GM18499 (cell line): ENCODE data around the gene PPIG.
"Not testable (repeated sequence)": the region's sequence is repeated elsewhere in the genome, so short reads cannot be mapped to it uniquely, and the experiment has no call there.

Source experiments
- ATAC-seq: cut with Tn5 transposase; IDR thresholded peaks from one replicate; pipeline ENCODE4 v1.9.1; 2021; ENCODE audit warnings: moderate number of reproducible peaks; ENCODE audit not compliant: insufficient read depth, unreplicated experiment

Gene PPIG

GRCh38 chr2:169585673-169586072 is 1.5 kb downstream of the PPIG start:
- no peak for ATAC-seq

GRCh38 chr2:169590804-169591203 is 6.7 kb downstream of the PPIG start:
- ATAC-seq: no peak

GRCh38 chr2:169596546-169596945 is 12.4 kb downstream of the PPIG start:
- not testable (repeated sequence) for ATAC-seq

- no peak for ATAC-seq
These were observed 14.8 kb downstream of the PPIG start for GRCh38 chr2:169598982-169599381.

- ATAC-seq: no peak
These were observed 15.4 kb downstream of the PPIG start for GRCh38 chr2:169599568-169599967.

- no peak for ATAC-seq
These were observed 25.1 kb downstream of the PPIG start for GRCh38 chr2:169609264-169609663.

GRCh38 chr2:169613876-169614275 is 29.7 kb downstream of the PPIG start:
- no peak for ATAC-seq

GRCh38 chr2:169615982-169616381 is 31.8 kb downstream of the PPIG start:
- not testable (repeated sequence) for ATAC-seq

- ATAC-seq: no peak
These were observed 35.8 kb downstream of the PPIG start for GRCh38 chr2:169619946-169620345.

- ATAC-seq: no peak
These were observed 36.4 kb downstream of the PPIG start for GRCh38 chr2:169620509-169620908.

GRCh38 chr2:169623235-169623634 is 39.1 kb downstream of the PPIG start:
- ATAC-seq: no peak

- no peak for ATAC-seq
These were observed 41.6 kb downstream of the PPIG start for GRCh38 chr2:169625781-169626180.

GRCh38 chr2:169636440-169637097 is 52.4 kb downstream of the PPIG start:
- no peak for ATAC-seq

- ATAC-seq: no peak
These were observed 53.5 kb downstream of the PPIG start for GRCh38 chr2:169637620-169638019.

- ATAC-seq: no peak
These were observed 56.0 kb downstream of the PPIG start for GRCh38 chr2:169640104-169640503.

- no peak for ATAC-seq
These were observed 57.3 kb downstream of the PPIG start for GRCh38 chr2:169641464-169641863.

- ATAC-seq: no peak
These were observed 60.0 kb downstream of the PPIG start for GRCh38 chr2:169644173-169644572.

- no peak for ATAC-seq
These were observed 63.3 kb downstream of the PPIG start for GRCh38 chr2:169647496-169647895.

- no peak for ATAC-seq
These were observed 65.1 kb downstream of the PPIG start for GRCh38 chr2:169649278-169649677.

GRCh38 chr2:169653636-169654035 is 69.5 kb downstream of the PPIG start:
- no peak for ATAC-seq

GRCh38 chr2:169656164-169656563 is 72.0 kb downstream of the PPIG start:
- ATAC-seq: no peak

- ATAC-seq: no peak
These were observed 74.7 kb downstream of the PPIG start for GRCh38 chr2:169658877-169659276.

- ATAC-seq: no peak
These were observed 75.2 kb downstream of the PPIG start for GRCh38 chr2:169659320-169659719.
